GM19238 (cell line): ENCODE data around the gene TLR9.

Experiments
- DNase-seq: peaks from one replicate; pipeline ENCODE4 v3.0.0; 2011; ENCODE audit warnings: low spot score; ENCODE audit not compliant: insufficient read length

The TLR9 gene

DNA sequence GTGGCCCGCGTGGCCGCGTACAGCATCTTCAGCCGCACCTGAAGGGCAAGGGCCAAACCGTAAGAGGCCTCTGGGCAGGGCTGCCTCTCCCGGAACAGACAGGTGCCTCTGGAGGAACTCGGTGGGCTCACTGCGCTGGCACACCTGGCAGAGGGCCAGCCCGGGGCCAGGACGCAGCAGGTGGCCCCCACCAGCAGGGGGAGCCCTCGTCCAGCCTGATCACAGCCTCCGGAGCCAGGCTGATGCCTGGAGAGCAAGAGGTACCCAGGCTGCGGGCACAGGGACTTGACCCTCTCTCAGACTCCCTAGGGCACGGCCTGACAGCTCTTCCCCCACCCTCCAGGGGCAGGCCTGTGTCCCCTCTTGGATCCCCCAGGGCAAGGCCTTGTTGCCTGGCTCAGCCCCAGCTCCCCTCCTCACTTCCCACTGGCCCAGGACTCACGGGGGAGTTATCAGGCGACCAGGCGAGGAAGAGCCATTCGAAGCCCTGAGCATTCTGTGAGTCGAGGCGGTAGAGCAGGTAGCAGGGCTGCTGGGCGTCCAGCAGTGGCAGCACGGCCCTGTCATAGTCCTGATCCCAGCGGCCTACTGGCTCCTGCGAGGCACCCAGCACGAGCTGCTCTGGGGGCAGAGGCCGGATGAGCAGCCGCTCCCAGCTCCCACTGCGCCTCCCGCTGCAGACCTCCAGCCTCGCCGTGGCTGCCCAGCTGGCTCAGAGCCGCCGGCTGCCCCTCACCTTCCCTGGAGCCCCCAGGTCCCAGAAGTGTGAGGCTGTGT lies 6.2 kb upstream of the TLR9 start:
- peak; percentile 70 for DNase-seq

DNA sequence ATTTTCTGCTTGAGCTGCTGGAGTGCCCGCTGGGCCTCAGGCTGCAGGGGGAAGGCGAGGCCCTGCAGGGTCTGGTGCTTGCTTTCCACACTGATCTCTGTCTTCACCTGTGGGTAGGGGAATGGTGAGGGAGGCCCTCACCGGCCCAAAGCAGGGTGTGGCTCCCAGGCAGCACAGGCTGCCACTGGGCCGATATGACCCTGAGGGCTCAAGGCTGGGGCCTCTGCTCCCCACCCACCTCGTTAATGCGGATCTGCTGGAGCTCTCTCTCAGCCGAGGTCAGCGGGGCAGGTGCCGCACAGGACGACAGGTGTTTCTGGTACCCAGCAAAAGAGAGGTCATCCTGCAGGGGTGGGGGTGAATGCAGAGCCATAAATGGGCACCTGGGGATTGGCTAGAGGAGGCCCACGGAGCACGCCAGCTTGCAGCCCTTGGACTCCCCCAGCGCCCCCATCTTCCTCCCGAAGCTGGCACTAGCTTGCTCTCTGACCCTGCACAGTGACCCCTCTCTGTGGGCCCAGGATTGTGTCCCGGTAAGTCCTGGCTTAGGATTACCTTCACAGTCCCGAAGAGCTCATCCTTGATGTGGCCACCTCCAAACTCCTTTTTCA lies 5.5 kb upstream of the TLR9 start:
- DNase-seq = no peak

DNA sequence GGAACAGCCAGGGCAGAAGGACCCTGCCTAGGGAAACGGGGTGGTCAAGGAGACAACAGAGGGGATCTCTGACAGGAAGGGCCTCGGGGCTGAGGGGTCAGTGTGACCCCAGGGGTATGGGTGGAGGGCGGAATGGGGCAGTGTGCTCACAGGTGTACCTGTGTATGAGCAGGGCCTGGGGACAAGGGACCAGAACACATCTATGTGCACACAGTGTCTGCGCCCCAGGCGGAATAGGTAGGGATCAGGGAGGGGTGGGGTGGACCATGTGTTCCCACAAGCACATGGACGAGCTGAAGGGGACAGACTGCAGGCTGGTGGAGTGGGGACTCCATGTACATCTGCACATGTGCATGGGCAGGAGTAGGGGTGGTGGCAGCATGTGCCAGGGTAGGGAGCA lies 5.0 kb upstream of the TLR9 start:
- no peak for DNase-seq

DNA sequence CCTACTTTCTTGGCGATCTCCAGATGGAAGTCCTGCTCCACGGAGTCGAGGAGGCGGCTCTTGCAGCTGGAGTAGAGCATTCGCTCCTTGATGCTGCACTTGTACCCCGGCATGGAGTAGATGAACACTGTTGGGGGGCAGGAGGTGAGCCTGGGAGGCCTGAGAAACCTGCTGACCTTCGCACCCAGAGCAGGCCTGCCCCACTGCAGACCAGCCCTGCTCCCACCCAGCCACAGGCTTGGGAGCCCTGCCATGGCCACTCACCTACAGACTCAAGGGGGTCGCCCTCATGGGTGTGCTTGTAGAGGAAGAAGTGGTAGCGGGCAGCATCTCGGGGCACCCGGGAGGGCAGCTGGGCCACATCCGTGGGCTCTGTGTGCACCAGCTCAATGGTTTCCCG lies 4.2 kb upstream of the TLR9 start:
- DNase-seq = no peak

DNA sequence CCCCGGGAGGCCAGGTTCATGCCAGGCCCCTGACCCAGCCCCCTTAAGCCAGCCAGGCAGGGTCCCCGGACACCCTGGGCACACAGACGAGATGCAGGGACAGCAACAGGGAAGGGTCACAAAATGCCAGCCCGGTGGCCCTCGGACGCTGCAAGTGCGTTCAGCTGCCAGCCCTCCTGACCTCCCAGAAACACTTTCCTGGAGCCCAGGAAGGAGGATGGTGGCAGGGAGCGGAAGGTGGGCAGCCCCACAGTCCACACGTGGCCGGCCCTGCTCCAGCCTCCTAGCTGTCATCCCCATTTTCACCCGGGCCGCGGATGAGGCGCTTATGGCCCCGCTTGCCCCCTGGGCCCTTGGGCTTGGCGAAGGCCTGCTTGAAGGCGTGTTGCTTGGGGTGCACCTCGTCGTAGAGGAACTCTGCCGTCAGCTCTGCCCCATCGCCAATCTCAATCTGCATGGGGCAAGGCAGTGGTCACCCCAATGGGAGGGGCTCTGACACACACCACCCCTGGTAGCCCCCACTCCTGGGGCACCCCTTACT lies 3.4 kb upstream of the TLR9 start:
- no peak for DNase-seq

DNA sequence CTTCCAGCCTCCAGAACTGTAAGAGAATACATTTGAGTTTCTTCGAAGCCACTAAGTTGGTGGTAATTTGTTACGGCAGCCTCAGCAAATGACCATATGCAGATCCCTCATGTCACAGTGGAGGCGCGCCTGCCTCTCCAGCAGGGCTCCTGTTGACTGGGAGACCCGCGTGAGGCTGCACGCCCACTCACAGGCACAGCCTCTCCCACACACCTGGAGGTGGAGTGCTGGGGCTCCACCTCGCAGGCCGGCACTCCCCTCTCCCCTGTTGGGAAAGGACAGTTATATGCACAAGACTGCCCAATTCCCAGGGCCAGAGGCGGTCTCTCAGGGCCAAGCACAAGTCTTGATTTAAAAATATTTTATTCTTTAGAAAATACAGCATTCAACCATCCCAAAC lies 2.8 kb upstream of the TLR9 start:
- no peak for DNase-seq

DNA sequence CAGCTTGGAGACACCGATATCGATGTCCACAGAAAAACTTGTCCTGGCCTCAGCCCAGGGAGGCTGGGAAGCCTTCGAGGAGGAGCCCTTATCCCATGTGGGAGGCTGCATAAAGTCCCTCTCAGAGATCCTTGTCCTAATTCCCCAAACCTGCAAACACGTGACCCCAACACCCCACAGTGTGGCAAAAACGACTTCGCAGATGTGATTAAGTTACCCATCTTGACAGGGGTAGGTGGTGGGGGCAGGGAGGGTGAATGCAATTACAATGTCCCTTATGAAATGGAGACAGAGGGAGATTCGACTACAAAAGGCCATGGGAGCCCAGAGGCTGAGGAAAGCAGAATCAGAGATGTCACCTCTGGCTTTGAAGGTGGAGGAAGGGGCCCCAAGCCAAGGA lies 2.3 kb upstream of the TLR9 start:
- DNase-seq = no peak

DNA sequence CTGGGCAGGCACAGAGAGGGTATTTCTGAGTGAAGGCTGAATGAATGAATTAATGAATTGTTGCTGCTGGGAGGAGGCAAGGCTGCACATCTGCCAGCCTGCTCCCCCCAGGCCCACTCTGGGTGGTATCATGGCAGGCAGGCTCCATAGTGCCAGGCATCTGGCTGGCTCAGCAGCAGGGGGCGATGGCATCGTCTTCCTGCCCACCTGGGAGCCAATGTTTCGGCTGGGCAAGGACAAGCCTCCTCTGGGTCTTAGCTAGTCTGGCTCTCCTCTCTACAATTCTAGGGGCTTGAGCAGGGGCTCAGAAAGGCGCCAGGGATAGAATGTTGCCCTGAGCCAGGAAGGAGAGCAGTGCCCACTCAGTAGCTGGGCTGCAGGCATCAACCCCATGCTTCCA lies 1.7 kb upstream of the TLR9 start:
- DNase-seq = no peak

DNA sequence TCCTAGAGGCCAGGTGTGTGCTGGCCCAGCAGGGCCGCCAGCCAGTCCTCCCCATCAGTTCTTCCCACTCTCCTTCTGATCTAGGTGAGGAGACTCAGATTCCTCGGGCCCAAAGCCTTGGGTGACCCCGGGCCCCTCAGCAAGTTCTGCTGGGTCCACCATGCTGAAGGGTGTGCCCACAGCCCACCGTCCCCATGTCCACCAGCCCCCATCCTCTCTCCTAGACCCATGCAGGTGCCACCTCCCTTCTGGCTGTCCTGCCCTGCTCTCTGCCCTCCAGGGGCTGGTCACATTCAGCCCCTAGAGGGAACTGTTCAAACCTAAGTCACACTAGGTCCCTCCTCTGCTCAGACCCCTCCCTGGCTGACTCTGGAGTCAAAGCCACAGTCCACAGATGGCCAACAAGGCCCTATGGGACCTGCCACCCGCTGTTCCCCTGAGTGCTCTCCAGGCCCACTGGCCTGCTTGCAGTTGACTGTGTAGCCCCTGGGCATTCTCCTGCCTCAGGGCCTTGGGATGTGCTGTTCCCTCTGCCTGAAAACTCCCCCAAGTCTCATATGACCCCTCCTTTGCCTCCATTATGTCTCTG lies 878 bp upstream of the TLR9 start:
- DNase-seq = no peak

DNA sequence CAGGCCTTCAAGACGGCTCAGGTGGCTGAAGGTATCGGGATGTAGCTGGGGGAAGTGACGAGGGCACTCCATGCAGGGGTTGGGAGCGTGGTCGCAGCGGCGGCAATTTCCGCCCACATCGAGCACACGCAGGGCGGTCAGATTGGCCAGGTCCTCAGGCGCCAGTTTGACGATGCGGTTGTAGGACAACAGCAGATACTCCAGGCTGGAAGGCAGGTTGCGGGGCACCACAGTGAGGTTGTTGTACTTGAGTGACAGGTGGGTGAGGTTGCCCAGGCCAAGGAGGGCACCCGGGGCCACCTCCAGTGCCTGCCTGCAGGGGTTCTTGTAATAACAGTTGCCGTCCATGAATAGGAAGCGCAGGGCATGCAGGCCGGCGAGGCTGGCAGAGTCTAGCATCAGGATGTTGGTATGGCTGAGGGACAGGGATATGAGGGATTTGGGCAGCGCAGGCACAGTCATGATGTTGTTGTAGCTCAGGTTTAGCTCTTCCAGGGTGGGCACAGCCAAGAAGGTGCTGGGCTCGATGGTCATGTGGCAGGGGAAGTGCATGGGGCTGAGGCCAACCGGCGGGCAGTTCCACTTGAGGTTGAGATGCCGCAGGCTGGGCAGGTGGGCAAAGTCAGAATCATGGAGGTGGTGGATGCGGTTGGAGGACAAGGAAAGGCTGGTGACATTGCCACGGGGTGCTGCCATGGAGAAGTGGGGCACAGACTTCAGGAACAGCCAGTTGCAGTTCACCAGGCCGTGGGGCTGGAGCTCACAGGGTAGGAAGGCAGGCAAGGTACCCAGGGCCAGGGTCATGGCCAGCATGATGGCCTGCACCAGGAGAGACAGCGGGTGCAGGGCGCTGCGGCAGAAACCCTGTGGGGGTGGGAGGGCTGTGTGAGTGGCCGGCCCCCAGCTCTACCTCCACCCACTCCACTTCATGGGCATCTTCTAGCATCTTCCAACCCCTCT lies 1.7 kb downstream of the TLR9 start:
- DNase-seq = no peak

DNA sequence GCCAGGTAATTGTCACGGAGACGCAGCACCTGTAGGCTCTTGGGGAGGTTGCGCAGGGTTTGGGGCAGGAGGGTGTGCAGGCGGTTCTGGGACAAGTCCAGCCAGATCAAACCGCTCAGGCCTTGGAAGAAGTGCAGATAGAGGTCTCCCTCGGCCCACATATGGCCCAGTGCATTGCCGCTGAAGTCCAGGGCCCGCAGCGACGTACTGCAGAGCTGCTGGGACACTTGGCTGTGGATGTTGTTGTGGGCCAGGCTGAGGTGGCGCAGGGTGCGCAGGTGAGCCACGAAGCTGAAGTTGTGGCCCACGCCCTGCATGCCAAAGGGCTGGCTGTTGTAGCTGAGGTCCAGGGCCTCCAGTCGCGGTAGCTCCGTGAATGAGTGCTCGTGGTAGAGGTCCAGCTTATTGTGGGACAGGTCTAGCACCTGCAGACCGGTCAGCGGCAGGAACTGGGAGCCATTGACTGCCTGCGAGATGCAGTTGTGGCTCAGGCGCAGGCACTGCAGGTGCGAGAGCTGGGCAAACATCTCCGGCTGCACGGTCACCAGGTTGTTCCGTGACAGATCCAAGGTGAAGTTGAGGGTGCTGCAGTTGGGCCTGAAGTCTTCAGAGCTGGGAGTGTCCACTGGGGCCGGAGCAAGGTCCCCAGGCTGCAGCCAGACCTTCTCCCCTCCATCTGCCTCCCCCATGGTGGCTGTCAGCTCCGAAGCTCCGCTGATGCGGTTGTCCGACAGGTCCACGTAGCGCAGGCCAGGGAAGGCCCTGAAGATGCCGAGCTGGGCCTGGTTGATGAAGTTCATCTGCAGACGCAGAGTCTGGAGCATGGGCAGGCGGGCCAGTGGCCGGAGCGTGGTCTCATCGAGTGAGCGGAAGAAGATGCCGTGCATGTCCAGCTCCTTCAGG lies 2.9 kb downstream of the TLR9 start:
- no peak for DNase-seq

DNA sequence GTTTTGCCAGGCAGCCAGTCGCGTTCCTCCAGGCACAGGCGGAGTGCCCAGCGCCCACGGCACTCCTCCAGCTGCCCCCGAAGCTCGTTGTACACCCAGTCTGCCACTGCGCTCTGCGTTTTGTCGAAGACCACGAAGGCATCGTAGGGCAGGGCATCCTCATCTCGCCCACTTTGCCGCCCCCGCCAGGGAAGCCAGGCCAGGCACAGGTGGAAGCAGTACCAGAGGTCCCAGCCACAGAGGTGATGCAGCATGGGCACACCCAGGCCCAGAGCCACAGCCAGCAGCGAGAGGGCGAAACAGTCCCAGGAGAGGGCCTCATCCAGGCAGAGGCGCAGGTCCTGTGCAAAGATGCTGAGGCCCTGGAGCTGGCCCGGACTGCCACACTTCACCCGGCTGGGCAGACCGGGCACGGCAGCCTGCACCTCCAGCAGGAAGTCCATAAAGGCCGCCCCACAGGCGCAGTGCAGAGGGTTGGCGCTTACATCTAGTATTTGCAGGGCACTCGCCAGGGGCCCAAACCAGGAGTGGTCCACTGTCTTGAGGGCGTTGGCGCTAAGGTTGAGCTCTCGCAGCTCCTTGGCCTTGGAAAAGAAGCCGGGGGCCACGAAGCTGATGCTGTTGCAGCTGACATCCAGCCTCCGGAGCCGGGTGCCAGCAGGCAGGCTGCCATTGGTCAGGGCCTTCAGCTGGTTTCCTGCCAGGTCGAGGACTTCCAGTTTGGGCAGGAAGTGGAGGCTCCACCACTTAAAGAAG lies 3.7 kb downstream of the TLR9 start:
- no peak for DNase-seq

DNA sequence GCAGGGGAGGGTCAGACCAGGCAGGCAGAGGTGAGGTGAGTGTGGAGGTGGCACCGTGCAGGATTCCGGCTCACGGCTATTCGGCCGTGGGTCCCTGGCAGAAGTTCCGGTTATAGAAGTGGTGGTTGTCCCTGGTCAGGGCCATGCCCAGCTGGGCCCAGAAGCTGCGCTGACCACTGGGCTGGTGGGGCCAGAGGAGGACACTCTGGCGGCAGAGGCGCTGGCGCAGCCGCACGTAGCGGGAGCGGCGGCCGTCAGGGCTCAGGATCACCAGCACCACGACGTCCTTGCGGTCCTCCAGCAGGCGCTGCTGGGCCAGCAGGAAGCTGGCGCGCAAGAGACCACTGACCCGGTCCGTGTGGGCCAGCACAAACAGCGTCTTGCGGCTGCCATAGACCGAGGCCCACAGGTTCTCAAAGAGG lies 4.3 kb downstream of the TLR9 start:
- no peak for DNase-seq

DNA sequence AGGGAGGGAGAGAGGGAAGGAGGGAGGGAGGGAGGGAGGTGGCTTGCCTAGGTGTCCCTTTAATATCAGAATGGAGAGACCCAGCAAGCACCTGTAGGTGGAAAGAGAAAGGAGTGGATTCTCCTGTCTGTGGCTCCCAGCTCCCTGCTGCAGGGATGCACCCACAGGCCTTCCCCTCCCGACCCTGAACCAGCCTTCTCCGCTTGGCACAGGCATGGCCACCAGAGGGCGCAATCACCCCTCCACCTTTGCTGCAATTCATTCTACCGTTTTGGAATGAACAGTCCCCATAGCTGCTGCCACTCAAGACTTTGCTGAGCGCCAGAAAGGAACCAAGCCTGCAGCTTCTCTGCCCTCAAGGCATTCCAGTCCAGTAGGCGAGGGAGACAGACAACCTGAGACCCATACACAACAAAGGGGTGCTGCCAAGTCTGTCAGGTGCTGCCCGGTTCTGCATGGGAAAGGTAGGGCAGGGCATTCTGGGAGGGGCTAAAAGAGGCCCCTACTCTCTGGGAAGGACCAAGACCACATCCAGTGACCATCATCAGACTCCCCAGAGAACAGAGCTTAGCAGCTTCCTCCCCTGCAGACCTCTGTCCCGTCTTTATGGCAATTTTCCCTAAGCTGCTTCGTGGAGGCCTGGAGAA lies 4.9 kb downstream of the TLR9 start:
- peak; percentile 78 for DNase-seq

DNA sequence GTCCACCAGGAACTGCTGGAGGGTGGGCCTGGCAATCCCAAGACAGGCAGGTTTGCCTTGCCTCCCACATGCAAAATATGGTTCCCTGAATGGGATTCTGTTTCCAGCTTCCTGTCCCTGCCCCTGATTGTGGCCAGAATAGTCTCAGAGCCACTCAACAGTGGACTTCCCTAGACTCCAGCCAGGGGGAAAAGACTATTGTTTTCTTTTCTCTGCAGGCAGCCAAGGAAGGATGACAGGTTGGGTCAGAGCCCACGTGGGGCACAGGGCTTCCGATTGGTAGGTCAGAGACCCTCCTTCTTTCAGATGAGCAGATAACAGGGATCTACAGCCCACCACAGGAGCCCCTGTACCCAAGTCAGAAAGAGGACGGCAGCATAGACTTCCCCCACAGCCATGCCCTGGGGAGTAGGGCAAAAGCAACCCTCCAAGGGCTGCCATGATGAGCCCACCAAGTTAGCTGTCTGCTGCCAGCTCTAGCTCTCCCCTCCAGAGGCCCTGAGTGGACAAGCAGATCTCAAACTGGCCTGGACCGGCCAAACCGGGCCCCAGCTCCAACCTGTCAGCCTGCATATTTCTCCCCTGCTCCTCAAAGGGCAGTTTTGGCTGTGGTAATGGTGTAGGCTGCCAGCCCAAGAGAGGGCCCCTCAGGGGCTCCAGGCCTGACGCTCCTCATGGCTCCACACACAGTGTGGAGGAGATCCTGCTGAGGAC lies 6.4 kb downstream of the TLR9 start:
- DNase-seq = no peak

DNA sequence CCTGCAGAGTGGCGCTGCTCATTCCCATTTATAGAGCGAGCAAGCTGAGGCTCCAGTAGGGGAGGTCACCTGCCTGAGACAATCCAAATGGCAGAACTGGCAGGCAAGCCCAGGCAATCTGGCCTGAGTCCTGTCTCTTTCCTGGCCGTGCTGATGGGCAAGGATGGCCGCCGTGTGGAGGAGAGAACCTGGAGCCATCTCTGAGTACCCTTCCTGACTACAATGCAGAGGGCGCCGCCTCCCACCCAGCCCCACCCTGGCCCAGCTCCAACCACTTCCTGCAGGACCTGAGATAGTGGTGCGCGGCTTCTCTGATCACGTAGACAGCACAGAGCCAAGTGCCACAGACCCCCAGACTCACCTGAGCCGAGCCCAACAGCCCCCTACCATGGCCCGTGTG lies 7.0 kb downstream of the TLR9 start:
- no peak for DNase-seq

DNA sequence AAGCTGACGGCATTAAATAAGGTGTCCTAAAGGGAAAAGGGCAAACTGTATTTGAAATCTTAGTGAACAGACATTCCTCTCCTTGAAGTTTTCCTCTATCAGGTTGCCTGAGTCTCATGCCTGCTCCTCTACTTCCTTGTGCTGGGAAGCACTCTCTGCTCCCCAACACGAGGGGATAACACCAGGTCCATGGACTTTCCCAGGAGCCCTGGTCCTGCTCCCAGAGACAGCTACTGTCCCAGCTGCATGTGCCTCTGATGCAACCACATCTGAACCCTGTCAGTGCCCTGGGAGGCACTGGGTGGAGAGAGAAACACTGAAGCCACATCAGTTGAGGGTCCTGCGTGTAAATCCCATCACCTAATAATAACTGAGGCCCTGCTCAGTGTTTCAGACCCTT lies 7.4 kb downstream of the TLR9 start:
- DNase-seq = no peak

DNA sequence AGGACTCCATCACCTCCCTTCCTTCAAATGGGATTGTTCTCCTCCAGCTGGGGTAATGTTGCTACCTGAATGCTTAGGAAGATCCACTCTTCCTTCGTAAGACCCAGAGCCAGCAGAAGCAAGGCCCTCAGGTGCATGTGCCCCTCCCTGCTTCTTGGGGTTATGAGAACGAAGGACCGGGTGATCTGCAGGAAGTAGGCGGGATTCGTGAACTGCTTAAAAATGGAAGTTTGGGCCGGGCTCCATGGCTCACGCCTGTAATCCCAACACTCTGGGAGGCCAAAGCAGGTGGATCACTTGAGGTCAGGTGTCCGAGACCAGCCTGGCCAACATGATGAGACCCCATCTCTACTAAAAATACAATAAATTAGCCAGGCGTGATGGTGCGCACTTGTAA lies 8.0 kb downstream of the TLR9 start:
- no peak for DNase-seq
